Activated naive CD8-positive, alpha-beta T cell treated with anti-CD3 and anti-CD28 coated beads, Interleukin-2, amount 50 U/mL, for 16 hours (primary cell): Measurements from ENCODE around the gene APRT.

Source experiments
- DNase-seq: peaks from one replicate; pipeline ENCODE4 v3.0.0-alpha.2; 2020; ENCODE audit warnings: low read depth, low spot score

Gene APRT

GRCh38 chr16:88822281-88823040 is 10.7 kb upstream of the APRT start:
- no peak for DNase-seq

GRCh38 chr16:88821168-88821850 is 9.6 kb upstream of the APRT start:
- DNase-seq = no peak

GRCh38 chr16:88820385-88821025 is 8.8 kb upstream of the APRT start:
- no peak for DNase-seq

GRCh38 chr16:88819126-88819525 is 7.4 kb upstream of the APRT start:
- no peak for DNase-seq

- no peak for DNase-seq
Measured at GRCh38 chr16:88818575-88818874, 6.8 kb upstream of the APRT start.

GRCh38 chr16:88817785-88818574 is 6.3 kb upstream of the APRT start:
- no peak for DNase-seq

GRCh38 chr16:88816736-88817535 is 5.2 kb upstream of the APRT start:
- DNase-seq = no peak

- DNase-seq = peak; percentile 19
Measured at GRCh38 chr16:88815901-88816589, 4.3 kb upstream of the APRT start.

GRCh38 chr16:88815227-88815626 is 3.5 kb upstream of the APRT start:
- DNase-seq = no peak

- DNase-seq = no peak
Measured at GRCh38 chr16:88814144-88814502, 2.4 kb upstream of the APRT start.

GRCh38 chr16:88813269-88814143 is 1.8 kb upstream of the APRT start:
- no peak for DNase-seq

GRCh38 chr16:88812513-88813268 is 963 bp upstream of the APRT start:
- DNase-seq = no peak

GRCh38 chr16:88810912-88811768 is 588 bp downstream of the APRT start:
- peak; percentile 46 for DNase-seq

GRCh38 chr16:88810166-88810911 is 1.4 kb downstream of the APRT start:
- DNase-seq = no peak

- DNase-seq = no peak
Measured at GRCh38 chr16:88809676-88810165, 2.0 kb downstream of the APRT start.

- no peak for DNase-seq
Measured at GRCh38 chr16:88809068-88809675, 2.6 kb downstream of the APRT start.
